GM12873 (cell line): ENCODE results near the gene ONECUT2.

Source experiments
- TF ChIP-seq, protein P1 (sequence below): IDR thresholded peaks from 2 replicates; pipeline ENCODE4 v1.5.1; 2012; ENCODE audit warnings: low read depth, mild to moderate bottlenecking, moderate library complexity, low read length, control low read depth; ENCODE audit not compliant: insufficient read depth; ENCODE audit errors: missing control alignments

The ONECUT2 gene

DNA sequence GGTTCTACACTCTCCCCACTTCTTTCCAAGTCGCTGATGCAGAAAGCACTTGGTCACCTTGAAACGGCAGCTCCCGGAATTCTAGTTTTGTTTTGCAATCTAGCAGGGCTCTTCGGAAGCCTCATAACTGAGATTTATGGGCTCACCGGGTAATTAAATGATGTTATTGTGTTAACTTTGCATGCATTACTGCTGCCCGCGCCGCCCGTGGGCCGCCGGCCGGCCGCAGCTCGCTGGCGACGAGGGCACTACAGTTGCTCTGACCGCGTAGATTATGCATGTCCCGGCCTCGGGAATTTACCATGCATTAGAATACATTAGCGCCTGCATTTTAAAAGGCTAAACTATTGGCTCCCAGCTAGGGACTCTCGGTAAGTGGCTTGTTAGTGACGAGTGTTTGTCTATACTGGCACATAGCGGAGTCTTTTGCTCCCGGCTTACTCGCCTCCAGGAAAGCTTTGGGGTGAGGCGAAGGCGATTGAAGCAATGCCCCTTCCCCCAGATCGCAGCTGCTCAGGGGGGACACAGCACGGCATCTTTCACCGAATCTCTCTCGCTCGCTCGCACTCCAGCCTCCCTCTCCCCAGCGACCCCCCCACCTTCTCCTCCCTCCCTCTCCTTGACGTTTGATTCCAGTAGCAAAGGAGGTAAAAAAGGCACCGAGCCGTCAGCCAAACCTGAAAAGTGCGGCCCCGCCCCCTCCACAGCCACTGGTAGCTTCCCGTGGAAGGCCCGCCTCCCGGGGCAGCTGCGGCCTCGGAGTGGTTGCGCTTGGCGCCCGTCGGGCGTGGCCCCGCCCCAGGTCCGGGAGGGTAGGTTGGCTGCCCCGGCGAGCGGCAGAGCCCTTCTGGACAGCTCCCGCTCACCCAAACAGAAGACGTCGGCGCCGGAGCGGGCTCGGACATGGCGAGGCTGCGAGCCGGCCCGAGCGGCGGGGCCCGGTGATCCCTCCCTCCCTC is at the start of gene ONECUT2:
TSS of gene ONECUT2 (plus strand) at position 839 of the 959 bp plus-strand sequence. CDS start 343 bp downstream, outside the sequence.
- TF ChIP-seq, protein P1, sequence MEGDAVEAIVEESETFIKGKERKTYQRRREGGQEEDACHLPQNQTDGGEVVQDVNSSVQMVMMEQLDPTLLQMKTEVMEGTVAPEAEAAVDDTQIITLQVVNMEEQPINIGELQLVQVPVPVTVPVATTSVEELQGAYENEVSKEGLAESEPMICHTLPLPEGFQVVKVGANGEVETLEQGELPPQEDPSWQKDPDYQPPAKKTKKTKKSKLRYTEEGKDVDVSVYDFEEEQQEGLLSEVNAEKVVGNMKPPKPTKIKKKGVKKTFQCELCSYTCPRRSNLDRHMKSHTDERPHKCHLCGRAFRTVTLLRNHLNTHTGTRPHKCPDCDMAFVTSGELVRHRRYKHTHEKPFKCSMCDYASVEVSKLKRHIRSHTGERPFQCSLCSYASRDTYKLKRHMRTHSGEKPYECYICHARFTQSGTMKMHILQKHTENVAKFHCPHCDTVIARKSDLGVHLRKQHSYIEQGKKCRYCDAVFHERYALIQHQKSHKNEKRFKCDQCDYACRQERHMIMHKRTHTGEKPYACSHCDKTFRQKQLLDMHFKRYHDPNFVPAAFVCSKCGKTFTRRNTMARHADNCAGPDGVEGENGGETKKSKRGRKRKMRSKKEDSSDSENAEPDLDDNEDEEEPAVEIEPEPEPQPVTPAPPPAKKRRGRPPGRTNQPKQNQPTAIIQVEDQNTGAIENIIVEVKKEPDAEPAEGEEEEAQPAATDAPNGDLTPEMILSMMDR, result no peak

DNA sequence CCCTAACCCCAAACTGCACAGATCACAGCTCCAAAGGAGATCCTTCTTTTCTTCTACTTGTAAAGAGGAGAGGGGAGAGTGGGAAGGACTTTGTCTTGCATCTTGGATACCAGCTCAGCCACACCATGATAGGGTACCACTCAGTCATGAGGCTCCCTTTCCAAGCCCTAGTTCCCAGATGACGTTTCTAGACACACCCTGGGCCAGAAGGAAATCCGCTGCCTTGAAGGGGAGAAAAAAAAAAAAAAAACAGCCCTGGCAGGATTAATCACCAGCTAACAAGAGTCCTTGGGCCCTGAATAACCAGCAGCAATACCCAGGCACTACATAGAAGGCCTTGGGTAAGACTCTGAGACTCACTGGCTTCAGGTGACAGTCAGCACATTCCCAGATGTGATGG is 45.9 kb upstream of the ONECUT2 start:
- TF ChIP-seq, protein P1, result no peak

GRCh38 chr18:57390044-57390443 is 45.1 kb upstream of the ONECUT2 start:
- TF ChIP-seq, protein P1, result no peak

GRCh38 chr18:57397440-57398132 is 37.6 kb upstream of the ONECUT2 start:
- TF ChIP-seq, protein P1, result no peak

GRCh38 chr18:57404345-57404744 is 30.8 kb upstream of the ONECUT2 start:
- TF ChIP-seq, protein P1, result no peak

GRCh38 chr18:57409650-57410049 is 25.5 kb upstream of the ONECUT2 start:
- TF ChIP-seq, protein P1, result no peak

DNA sequence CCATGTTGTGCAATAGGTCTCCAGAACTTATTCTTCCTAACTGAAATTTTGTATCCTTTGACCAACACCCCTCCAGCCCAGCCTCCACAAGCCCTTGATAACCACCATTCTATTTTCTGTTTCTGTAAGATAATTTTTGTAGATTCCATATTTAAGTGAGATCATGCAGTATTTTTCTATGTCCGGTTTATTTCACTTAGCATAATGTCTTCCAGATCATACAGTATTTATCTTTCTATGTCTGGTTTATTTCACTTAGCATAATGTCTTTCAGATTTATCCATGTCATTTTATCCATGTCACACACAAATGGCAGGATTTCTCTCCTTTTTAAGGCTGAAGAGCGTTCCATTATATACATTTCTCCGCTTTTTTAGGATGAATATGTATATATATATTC is 24.4 kb upstream of the ONECUT2 start:
- TF ChIP-seq, protein P1, result no peak
